Stimulated activated CD4-positive, alpha-beta T cell treated with anti-CD3 and anti-CD28 coated beads, Interleukin-2, amount 100 ng/mL, for 4 hours (primary cell): ENCODE measurements around the gene COL11A2.

ENCODE experiments used
- DNase-seq: peaks from one replicate; pipeline ENCODE4 v3.0.0-alpha.2; 2020; ENCODE audit warnings: low read depth

The COL11A2 gene

GRCh38 chr6:33192671-33193602 is 670 bp upstream of the COL11A2 start:
- no peak for DNase-seq

GRCh38 chr6:33191383-33192104 is 723 bp downstream of the COL11A2 start:
- DNase-seq: no peak

- no peak for DNase-seq
Measured at GRCh38 chr6:33190504-33191107, 1.7 kb downstream of the COL11A2 start.

GRCh38 chr6:33189625-33190448 is 2.4 kb downstream of the COL11A2 start:
- DNase-seq: no peak

- no peak for DNase-seq
Measured at GRCh38 chr6:33189164-33189563, 3.1 kb downstream of the COL11A2 start.

GRCh38 chr6:33187809-33188208 is 4.5 kb downstream of the COL11A2 start:
- no peak for DNase-seq

- no peak for DNase-seq
Measured at GRCh38 chr6:33185654-33186187, 6.5 kb downstream of the COL11A2 start.

GRCh38 chr6:33185190-33185589 is 7.1 kb downstream of the COL11A2 start:
- DNase-seq: no peak

- DNase-seq: no peak
Measured at GRCh38 chr6:33183071-33183683, 9.1 kb downstream of the COL11A2 start.

GRCh38 chr6:33181141-33181540 is 11.1 kb downstream of the COL11A2 start:
- no peak for DNase-seq

- no peak for DNase-seq
Measured at GRCh38 chr6:33178755-33179475, 13.4 kb downstream of the COL11A2 start.

GRCh38 chr6:33177552-33178446 is 14.5 kb downstream of the COL11A2 start:
- DNase-seq: no peak

- DNase-seq: no peak
Measured at GRCh38 chr6:33176906-33177305, 15.4 kb downstream of the COL11A2 start.

GRCh38 chr6:33175436-33176069 is 16.7 kb downstream of the COL11A2 start:
- no peak for DNase-seq

GRCh38 chr6:33174784-33175183 is 17.5 kb downstream of the COL11A2 start:
- DNase-seq: no peak

- no peak for DNase-seq
Measured at GRCh38 chr6:33173535-33174180, 18.6 kb downstream of the COL11A2 start.

GRCh38 chr6:33172688-33173534 is 19.4 kb downstream of the COL11A2 start:
- no peak for DNase-seq
